ENCODE data around the gene FOXRED2.

FOXRED2 gene

GRCh38 chr22:36514766-36515165, 7.9 kb upstream of the FOXRED2 start:
- DNase-seq, result no peak

- no peak for DNase-seq
Observed at GRCh38 chr22:36512991-36513390, 6.2 kb upstream of the FOXRED2 start.

DNA sequence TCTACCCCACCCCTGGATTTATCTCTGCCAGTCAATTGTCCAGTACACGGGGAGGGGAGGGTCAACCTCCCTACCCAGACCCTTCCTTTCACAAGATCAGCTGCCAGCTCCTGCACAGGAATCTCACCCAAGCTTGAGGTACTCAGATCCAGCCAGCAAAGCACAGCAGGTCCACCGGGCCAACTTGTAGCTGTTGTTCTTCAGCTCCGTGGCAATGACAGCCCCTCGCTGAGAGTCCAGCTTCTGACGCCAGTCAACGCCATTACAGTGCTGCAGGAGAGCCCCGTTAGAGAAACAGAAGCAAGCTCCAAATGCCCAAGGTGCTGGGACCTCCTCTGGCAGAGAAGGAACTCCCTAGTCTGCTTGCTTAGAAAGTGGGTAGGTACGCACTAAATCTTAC, 5.5 kb upstream of the FOXRED2 start:
- DNase-seq, result no peak

DNA sequence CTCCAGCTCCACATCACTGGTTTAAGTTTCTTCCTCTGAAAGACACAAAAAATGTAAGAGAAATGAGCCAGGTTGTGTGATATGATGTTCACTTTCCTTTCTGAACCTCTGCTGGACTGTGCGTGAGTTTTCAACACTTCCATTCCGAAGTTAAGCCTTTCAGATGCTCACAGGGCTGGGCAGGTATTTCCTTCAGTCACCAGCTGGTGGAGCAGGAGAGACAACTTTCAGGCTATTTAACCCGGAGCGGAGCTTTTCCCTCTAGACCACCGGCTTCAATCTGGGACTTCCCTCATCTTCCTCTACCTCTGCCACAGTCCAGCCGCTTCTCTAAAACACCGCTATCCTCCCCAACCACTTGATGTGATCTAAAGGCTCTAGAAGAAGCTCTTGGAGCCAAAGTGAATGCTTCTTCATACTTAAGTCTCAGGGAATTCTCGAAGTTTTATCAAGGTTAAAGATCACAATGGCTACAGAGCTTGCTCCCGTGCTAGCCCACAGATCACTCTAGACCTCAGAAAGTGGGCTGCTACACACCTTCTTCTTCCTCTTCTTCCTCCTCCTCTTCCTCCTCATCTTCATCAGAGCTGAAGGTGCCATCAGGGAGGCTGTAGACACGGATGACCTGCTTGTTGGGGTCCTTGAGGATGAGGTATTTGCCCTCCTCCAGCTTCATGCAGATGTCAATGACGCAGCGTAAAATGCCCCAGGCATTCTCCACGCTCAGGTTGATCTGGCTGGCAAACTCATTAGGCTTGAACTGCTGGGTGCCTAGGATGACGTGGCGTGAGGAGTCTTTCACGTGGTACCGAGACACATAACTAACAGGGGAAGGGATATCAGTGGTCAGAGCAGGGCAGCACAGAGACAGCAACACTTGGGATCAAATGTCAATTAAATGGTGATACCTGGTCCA, 4.4 kb upstream of the FOXRED2 start:
- DNase-seq, result peak; percentile 54

DNA sequence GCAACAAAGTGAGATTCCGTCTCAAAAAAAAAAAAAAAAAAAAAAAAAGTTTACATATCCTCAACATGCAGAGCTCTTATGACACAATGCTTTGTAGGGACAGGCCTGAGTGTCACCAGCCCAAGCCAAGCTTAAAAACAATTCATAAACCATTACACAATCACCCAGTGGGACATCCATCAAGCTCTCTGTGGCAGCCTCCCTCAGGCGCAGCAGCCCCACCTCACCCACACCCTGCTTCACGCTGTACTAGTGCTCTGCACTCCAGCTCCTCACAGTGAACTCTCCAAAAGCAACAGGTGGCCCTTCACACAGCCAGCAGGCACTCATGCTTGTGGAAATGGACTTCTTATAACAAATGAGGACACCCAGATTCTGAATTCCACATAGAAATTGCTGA, 3.5 kb upstream of the FOXRED2 start:
- DNase-seq, result no peak

- no peak for DNase-seq
Observed at GRCh38 chr22:36507518-36508010, 724 bp upstream of the FOXRED2 start.

DNA sequence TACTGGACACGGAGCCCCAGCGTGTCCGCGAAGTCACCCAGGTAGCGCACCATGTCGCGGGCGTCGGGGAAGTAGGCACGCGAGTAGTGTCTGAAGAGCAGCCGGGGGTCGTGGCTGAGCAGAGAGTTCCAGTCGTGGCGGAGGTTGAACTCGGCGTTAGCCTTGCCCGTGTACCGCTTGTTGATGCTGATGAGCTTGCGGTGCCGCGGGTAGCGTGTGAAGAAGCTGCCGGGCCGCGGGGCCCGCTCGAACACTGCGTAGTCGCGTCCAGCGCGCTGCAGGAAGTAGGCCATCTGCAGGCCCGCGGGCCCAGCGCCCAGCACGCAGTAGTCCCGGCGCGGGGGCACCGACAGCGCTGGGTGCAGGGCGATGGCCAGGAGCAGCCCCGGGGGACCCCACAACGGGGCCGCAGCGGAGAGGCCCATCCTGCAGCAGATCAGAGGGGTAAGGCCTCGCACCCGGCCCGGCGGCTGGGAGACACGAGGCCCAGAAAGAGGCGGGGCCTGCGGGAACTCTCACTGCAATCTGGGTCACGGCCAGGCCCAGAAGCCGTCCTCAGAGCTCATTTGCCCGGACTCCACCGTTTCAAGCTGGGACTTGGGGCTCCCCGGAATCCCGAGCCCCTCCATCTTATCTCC, 723 bp downstream of the FOXRED2 start:
- DNase-seq, result no peak

DNA sequence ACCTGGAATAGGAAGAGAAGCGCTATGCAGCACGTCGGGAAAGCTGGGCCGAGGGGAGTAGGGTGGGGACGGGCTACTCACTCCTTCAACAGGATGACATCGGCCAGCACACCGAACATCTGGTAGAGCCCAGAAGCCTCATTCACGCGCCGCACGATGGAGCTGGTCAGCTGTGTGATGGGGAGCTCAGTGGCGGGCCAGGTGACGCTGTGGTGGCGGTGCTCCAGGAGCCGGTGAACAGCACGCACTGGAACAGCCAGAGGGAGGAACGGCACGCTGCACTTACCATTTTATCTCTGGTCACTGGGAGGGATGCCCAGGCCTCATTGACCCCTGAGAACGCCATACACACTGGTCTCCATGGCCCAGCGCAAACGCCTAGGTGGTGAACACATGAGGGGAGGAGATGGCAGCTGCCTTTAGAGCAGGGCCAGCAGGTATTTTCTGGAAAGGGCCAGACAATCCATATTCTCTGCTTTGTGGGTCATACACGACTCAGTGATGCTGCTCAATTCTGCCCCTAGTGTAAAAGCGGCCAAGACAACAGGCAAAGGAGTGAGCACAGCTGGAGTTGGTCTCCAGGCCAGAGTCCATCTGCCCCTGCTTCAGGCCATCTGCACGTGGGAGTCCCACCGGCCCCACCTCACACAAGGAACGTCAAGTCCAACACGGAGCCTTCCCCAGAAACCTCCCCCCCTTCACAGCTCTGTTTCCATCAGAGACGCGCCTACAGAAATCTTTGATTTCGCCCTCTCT, 8.8 kb downstream of the FOXRED2 start:
- DNase-seq, result no peak

GRCh38 chr22:36493690-36494110, 13.1 kb downstream of the FOXRED2 start:
- no peak for DNase-seq

DNA sequence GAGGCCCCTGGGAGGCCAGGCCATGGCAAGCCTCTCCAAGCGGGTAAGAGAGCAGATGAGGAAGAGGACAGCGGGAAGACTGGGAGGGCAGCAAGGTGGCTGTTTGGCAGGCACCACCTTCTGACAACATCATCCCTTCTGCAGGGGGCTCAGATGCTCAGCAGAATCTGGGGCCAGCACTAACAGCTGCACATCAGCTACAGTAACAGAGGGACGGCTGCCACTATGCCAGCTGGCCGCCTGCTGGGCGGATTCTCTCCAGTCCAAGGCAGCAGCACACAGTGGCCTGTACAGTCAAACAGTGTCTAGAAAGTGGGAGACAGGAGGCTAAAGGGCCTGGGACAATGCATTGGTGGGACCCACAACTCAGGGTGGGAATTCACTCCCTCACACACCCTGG, 14.7 kb downstream of the FOXRED2 start:
- DNase-seq, result no peak

GRCh38 chr22:36491155-36491554, 15.7 kb downstream of the FOXRED2 start:
- no peak for DNase-seq

DNA sequence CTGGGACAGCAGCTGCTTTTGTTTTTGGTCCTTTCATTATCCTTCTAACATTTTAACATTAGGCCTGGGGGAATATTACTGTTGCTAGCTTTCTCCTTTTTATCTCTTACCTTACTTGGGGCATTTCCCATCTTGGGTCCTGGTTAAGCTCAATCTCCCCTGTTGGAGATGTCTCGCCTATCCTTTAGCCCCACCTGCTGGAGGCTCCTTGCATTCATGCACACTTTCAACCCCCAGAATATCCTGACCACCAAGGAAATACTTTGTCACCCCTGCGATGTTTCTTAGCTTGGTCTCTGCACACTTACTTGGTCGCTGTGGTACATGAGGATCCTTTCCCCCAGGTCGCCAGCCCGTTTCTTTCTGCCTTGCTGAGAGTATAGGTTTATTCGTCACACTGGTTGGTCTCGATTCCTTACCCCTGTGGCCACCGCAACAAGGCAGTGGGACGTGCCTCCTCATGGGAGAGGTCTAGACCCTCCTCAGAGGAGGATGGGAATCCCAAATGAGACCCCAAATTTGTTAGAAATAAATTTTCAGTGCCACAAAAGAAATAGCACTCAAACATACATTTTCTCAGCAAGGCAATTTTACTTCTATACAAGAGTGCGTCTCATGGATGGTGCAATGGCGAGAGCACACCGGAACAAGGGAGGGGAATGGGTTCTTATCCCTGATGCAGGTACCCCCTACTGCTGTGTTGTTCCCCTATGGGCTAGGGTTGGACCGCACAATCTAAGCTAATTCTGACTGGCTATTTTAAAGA, 20.0 kb downstream of the FOXRED2 start:
- peak; percentile 54 for DNase-seq

- DNase-seq, result peak; percentile 97
Observed at GRCh38 chr22:36481393-36482168, 25.3 kb downstream of the FOXRED2 start, which contains the start of gene TXN2. TSS of gene TXN2 (minus strand) at chr22:36481640. CDS start at chr22:36480837, 803 bp downstream.

DNA sequence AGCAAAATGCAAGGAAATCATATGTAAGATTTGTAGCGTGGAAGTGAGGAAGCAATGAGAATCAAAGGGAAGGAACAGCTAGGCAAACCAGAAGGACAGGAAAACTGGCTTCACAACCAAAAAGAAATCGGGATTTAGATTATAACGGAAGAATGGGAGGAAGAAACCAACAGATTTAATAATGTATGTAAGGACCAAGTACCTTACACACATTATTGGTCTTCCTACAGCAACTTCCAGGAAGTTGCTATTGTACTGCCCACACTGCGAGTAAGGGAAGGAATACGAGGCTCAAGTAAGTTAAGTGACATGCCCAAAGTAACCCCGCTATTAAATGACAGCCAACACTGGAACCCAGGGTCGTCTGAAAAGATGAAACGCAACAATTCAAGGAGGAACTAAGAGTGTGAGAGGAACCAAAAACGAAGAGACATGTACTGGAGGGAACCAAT, 25.9 kb downstream of the FOXRED2 start:
- DNase-seq, result no peak

GRCh38 chr22:36478966-36479365, 27.9 kb downstream of the FOXRED2 start:
- DNase-seq, result no peak

GRCh38 chr22:36475341-36475740, 31.5 kb downstream of the FOXRED2 start:
- no peak for DNase-seq

GRCh38 chr22:36472689-36473088, 34.2 kb downstream of the FOXRED2 start:
- DNase-seq, result no peak

DNA sequence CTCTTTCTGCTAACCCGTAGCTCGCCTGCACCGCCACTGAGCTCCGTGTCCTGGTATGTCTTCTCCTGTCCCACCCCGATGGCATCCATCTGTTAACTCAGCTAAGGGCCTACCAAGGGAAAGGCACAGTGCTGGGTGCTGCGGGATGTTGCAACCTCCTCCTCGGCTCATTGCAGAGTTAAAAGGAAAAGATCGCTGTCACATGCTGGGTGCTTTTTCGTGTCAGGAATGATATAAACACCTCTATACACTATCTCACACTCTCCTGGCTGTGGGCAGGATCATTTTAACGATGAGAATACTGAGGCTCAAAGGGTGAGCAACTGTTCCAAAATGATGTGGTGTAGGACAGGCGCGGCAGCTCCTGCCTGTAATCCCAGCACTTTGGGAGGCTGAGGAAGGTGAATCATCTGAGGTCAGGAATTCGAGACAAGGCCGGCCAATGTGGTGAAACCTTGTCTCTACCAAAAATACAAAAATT, 35.5 kb downstream of the FOXRED2 start:
- DNase-seq, result peak; percentile 48

DNA sequence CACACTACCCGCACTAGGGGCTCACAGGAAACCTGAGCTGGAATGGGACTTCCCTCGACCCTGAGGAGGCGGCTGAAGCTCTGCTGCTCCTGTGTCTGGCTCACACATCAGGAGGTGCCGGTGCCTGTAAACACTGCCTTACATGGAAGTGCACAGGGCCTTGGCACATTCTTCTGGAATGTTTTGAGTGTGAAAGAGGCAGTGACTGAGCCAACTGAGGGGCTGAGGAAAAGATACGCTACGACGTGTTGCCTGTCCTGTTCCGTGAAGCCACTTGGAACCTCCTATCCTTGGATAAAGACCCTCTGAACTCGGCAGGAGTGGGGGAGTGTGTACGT, 35.9 kb downstream of the FOXRED2 start:
- peak; percentile 41 for DNase-seq

- peak; percentile 85 for DNase-seq
Observed at GRCh38 chr22:36470162-36470993, 36.5 kb downstream of the FOXRED2 start.
